Measurements from ENCODE around the gene PKD2L2. TPM values are rescaled to one million over a fixed set of nuclear protein-coding genes. Genes with fewer than 3 reads are reported as not detected.

PKD2L2 gene
- total and polyA plus RNA-seq, 9 of the 15 experiments (the other 6 are each of a cell fraction or from before 2014, with no cell fraction given), result 0.08 to 0.25 (median 0.11) TPM; not detected in 5

DNA sequence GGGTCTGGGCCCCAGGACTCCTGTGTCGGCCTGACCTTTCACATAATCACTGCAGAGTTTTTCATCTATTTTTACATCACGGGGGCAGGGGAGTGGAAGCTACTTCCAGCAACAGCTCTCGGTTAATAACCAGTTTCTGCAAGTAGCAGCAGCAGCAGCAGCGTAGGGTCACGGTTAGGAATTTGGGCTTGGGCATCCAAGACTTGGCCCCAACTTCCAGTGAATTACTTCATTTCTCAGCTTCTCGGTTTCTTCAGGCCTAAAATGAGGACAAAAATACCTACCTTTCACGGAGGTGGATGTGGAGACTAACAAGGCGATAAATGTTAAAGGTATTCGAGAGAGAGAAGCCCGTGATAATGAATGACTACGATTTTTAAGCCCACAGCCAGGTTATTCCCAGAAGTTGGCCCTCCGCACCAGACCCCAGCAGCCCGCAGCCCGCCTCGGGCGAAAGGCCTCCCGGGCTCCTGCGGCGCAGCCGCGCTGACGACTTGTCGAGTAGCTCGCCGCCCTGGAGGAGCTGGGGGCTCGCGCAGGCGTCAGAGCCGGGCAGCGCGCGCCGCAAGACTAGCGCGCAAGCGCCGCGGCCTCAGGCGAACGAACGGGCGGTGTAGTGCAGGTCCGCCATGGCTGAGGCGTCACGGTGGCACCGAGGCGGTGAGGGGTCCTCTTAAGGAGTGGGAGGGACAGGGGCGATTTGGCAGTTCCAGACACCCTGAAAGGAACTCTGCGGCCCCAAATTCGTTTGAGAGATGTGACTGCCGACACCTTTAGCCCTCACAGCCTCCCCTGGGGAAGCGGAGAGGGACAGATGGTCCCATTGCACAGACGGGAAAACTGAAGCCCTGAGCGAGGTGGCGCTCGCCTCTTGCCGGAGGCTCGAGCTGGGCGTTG lies at the start of gene PKD2L2 (continued):
- TF ChIP-seq, protein P1, sequence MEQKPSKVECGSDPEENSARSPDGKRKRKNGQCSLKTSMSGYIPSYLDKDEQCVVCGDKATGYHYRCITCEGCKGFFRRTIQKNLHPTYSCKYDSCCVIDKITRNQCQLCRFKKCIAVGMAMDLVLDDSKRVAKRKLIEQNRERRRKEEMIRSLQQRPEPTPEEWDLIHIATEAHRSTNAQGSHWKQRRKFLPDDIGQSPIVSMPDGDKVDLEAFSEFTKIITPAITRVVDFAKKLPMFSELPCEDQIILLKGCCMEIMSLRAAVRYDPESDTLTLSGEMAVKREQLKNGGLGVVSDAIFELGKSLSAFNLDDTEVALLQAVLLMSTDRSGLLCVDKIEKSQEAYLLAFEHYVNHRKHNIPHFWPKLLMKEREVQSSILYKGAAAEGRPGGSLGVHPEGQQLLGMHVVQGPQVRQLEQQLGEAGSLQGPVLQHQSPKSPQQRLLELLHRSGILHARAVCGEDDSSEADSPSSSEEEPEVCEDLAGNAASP (IDR thresholded peaks at IDR 0.05), result no peak
- no peak for TF ChIP-seq TEAD2 (tag; IDR thresholded peaks at IDR 0.05)
- TF ChIP-seq SRF (CRISPR knock-in tag; IDR thresholded peaks at IDR 0.05), result peak in 1 of 2 experiments; percentile 86; a peak in 1 of 4 replicates
- TF ChIP-seq, protein P2, sequence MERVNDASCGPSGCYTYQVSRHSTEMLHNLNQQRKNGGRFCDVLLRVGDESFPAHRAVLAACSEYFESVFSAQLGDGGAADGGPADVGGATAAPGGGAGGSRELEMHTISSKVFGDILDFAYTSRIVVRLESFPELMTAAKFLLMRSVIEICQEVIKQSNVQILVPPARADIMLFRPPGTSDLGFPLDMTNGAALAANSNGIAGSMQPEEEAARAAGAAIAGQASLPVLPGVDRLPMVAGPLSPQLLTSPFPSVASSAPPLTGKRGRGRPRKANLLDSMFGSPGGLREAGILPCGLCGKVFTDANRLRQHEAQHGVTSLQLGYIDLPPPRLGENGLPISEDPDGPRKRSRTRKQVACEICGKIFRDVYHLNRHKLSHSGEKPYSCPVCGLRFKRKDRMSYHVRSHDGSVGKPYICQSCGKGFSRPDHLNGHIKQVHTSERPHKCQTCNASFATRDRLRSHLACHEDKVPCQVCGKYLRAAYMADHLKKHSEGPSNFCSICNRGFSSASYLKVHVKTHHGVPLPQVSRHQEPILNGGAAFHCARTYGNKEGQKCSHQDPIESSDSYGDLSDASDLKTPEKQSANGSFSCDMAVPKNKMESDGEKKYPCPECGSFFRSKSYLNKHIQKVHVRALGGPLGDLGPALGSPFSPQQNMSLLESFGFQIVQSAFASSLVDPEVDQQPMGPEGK (CRISPR knock-in tag; IDR thresholded peaks at IDR 0.05; ENCODE audit: borderline replicate concordance), result no peak
- TF ChIP-seq GATA2 (CRISPR knock-in tag; IDR thresholded peaks at IDR 0.05), result no peak
- TF ChIP-seq ZNF239 (CRISPR knock-in tag; IDR thresholded peaks at IDR 0.05), result no peak
- TF ChIP-seq GABPB2 (CRISPR knock-in tag; conservative IDR thresholded peaks at IDR 0.05), result no peak
- TF ChIP-seq SIRT6 (IDR thresholded peaks at IDR 0.05; ENCODE audit: low read depth, low read length), result no peak
- TF ChIP-seq, protein P3, sequence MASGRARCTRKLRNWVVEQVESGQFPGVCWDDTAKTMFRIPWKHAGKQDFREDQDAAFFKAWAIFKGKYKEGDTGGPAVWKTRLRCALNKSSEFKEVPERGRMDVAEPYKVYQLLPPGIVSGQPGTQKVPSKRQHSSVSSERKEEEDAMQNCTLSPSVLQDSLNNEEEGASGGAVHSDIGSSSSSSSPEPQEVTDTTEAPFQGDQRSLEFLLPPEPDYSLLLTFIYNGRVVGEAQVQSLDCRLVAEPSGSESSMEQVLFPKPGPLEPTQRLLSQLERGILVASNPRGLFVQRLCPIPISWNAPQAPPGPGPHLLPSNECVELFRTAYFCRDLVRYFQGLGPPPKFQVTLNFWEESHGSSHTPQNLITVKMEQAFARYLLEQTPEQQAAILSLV (tag; IDR thresholded peaks at IDR 0.05), result no peak
- TF ChIP-seq IRF2 (CRISPR knock-in tag; IDR thresholded peaks at IDR 0.05), result no peak
- TF ChIP-seq ZFP36 (IDR thresholded peaks at IDR 0.05; ENCODE audit: low read depth, low read length, partially characterized antibody), result peak; percentile 9
- TF ChIP-seq THRAP3 (IDR thresholded peaks at IDR 0.05; ENCODE audit: borderline replicate concordance), result no peak
- 0 out of 2 replicates have a peak, but pooled peaks have one; percentile 9 for TF ChIP-seq NR1H2 (CRISPR knock-in tag; IDR thresholded peaks at IDR 0.05)
- TF ChIP-seq SRSF1 (IDR thresholded peaks at IDR 0.05; ENCODE audit: low read depth, low read length), result no peak
- TF ChIP-seq, protein P4, sequence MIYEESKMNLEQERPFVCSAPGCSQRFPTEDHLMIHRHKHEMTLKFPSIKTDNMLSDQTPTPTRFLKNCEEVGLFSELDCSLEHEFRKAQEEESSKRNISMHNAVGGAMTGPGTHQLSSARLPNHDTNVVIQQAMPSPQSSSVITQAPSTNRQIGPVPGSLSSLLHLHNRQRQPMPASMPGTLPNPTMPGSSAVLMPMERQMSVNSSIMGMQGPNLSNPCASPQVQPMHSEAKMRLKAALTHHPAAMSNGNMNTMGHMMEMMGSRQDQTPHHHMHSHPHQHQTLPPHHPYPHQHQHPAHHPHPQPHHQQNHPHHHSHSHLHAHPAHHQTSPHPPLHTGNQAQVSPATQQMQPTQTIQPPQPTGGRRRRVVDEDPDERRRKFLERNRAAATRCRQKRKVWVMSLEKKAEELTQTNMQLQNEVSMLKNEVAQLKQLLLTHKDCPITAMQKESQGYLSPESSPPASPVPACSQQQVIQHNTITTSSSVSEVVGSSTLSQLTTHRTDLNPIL (CRISPR knock-in tag; IDR thresholded peaks at IDR 0.05), result no peak
- TF ChIP-seq HDAC6 (IDR thresholded peaks at IDR 0.05; ENCODE audit: low read depth, low read length), result no peak
- TF ChIP-seq KLF1 (tag; IDR thresholded peaks at IDR 0.05), result peak; percentile 36; the same call in 1 of the 2 replicates
- no peak for TF ChIP-seq KAT8 (IDR thresholded peaks at IDR 0.05; ENCODE audit: low read depth)
- no peak for TF ChIP-seq HMG20A (CRISPR knock-in tag; conservative IDR thresholded peaks at IDR 0.05)
- TF ChIP-seq ZNF583 (CRISPR knock-in tag; IDR thresholded peaks at IDR 0.05), result no peak
